Thoracic aorta (tissue), 2 donors: ENCODE measurements around the gene OCIAD1. TPM values are rescaled to one million over a fixed set of nuclear protein-coding genes. Genes with fewer than 3 reads are reported as not detected.
"Not testable (repeated sequence)": the region's sequence is repeated elsewhere in the genome, so short reads cannot be mapped to it uniquely, and the experiment has no call there.

Experiments used
- ATAC-seq: fragments of 150-250 bp; one replicate; pipeline ENCODE4 v1.8.0; 2017; ENCODE audit warnings: low read depth; ENCODE audit not compliant: insufficient number of reproducible peaks, low FRiP score
- DNase-seq: peaks from one replicate; pipeline ENCODE4 v3.0.0-alpha.2; 2020; ENCODE audit warnings: low spot score
- H3K27ac ChIP-seq, 2 donors: fragments of 200-600 bp; sonication (generic); 1 replicate in 1 of 2; 2 replicates in 1 of 2; pipeline ENCODE4 v1.5.1; 2016; ENCODE audit warnings: mild to moderate bottlenecking in 2 of 2, moderate library complexity in 2 of 2
- H3K27me3 ChIP-seq: fragments of 200-600 bp; sonication (generic); replicated peaks from 2 replicates; pipeline ENCODE4 v1.6.0; 2016; ENCODE audit warnings: mild to moderate bottlenecking; ENCODE audit not compliant: insufficient read depth
- H3K36me3 ChIP-seq: fragments of 200-600 bp; sonication (generic); one replicate; pipeline ENCODE4 v1.5.1; 2016
- H3K4me1 ChIP-seq, 2 donors: fragments of 200-600 bp; sonication (generic); 1 replicate in 1 of 2; 2 replicates in 1 of 2; pipeline versions ENCODE4 v1.5.1 to v1.6.0; 2016; ENCODE audit warnings: low read depth in 2 of 2, mild to moderate bottlenecking in 1 of 2; ENCODE audit not compliant: control insufficient read depth in 1 of 2
- H3K4me3 ChIP-seq: fragments of 200-600 bp; sonication (generic); 2 replicates; pipeline ENCODE4 v1.5.1; 2016; ENCODE audit warnings: mild to moderate bottlenecking
- H3K9me3 ChIP-seq: fragments of 200-600 bp; sonication (generic); 2 replicates; pipeline ENCODE4 v1.5.1; 2016
- CTCF ChIP-seq: fragments of 200-600 bp; sonication (generic); IDR thresholded peaks from one replicate; pipeline ENCODE4 v1.5.1; 2019; ENCODE audit warnings: antibody characterized with exemption
- total RNA-seq, 2 donors: library from RNA; depleted of rRNA; stranded (reverse); fragments of >200 nt; gene quantifications; one replicate each; pipeline versions ENCODE4 v1.1.0 to v1.2.3, GENCODE V29; 2016

The OCIAD1 gene
- total RNA-seq, 2 donors from 2014 or later, result 81.2 to 120 TPM

GRCh38 chr4:48844843-48845242 lies 14.0 kb downstream of the OCIAD1 start:
- Histone ChIP-seq H3K4me1 (no peaks in the 10 kb centered on the region), H3K27me3 (no peaks in the 10 kb centered on the region), H3K27ac (no peak overlapping the region), H3K36me3 (peaks cover 7% of the 10 kb centered on the region), H3K4me3 (no peak overlapping the region), H3K9me3 (no peaks in the 10 kb centered on the region)
- ATAC-seq, result no peak
- no peak for DNase-seq
- no peak for TF ChIP-seq CTCF

GRCh38 chr4:48848799-48849198 lies 17.9 kb downstream of the OCIAD1 start:
- not testable (repeated sequence) for ATAC-seq, H3K4me3 ChIP-seq, H3K9me3 ChIP-seq, H3K27me3 ChIP-seq, H3K4me1 ChIP-seq, H3K27ac ChIP-seq, DNase-seq
- H3K36me3 ChIP-seq, result peaks cover 14% of the 10 kb centered on the region

GRCh38 chr4:48851651-48852050 lies 20.8 kb downstream of the OCIAD1 start:
- Histone ChIP-seq H3K36me3 (peaks cover 6% of the 10 kb centered on the region), H3K4me1 (no peaks in the 10 kb centered on the region), H3K27ac (no peak overlapping the region), H3K9me3 (no peaks in the 10 kb centered on the region), H3K27me3 (no peaks in the 10 kb centered on the region), H3K4me3 (no peak overlapping the region)
- no peak for DNase-seq
- ATAC-seq, result no peak
- TF ChIP-seq CTCF, result no peak

GRCh38 chr4:48853604-48854394 lies 22.9 kb downstream of the OCIAD1 start:
- Histone ChIP-seq H3K27ac (no peak overlapping the region), H3K4me3 (no peak overlapping the region), H3K9me3 (no peaks in the 10 kb centered on the region), H3K36me3 (peaks cover 10% of the 10 kb centered on the region), H3K4me1 (no peaks in the 10 kb centered on the region), H3K27me3 (no peaks in the 10 kb centered on the region)
- DNase-seq (no peak), ATAC-seq (no peak)
- TF ChIP-seq CTCF, result no peak

GRCh38 chr4:48854395-48854683 lies 23.5 kb downstream of the OCIAD1 start:
- Histone ChIP-seq H3K27me3 (no peaks in the 10 kb centered on the region), H3K27ac (no peak overlapping the region), H3K9me3 (no peaks in the 10 kb centered on the region), H3K4me3 (no peak overlapping the region), H3K4me1 (no peaks in the 10 kb centered on the region), H3K36me3 (peaks cover 10% of the 10 kb centered on the region)
- DNase-seq (no peak), ATAC-seq (no peak)
- TF ChIP-seq CTCF, result no peak

GRCh38 chr4:48854982-48855381 lies 24.1 kb downstream of the OCIAD1 start:
- peaks cover 10% of the 10 kb centered on the region for H3K36me3 ChIP-seq
- ATAC-seq, result no peak

More at GRCh38 chr4:48854982-48855381, 24.1 kb downstream of the OCIAD1 start:
- Histone ChIP-seq H3K9me3 (no peaks in the 10 kb centered on the region), H3K4me1 (no peaks in the 10 kb centered on the region), H3K27me3 (no peaks in the 10 kb centered on the region), H3K27ac (no peak overlapping the region), H3K4me3 (no peak overlapping the region)
- DNase-seq, result no peak
- TF ChIP-seq CTCF, result no peak
